Adrenal gland (tissue), 12 donors: ENCODE data around the gene FPR1. TPM values are rescaled to one million over a fixed set of nuclear protein-coding genes. Genes with fewer than 3 reads are reported as not detected.
A peak's percentile ranks its signal among the peaks of the same experiment; 100 is the strongest.

Source experiments
- DNase-seq, 7 donors: peaks; one replicate each; pipeline ENCODE4 v3.0.0-alpha.2; 2019 to 2020
- H3K27ac ChIP-seq, 5 donors: fragments of 200-600 bp; sonication (generic) in 4 of 5; 1 replicate in 3 of 5; 2 replicates in 2 of 5; pipeline versions ENCODE4 v1.5.1 to v1.8.0; 2016 to 2020; ENCODE audit warnings: mild to moderate bottlenecking in 1 of 5
- H3K27me3 ChIP-seq: fragments of 200-600 bp; 2 replicates; pipeline ENCODE4 v1.8.0; 2021
- H3K36me3 ChIP-seq, 2 donors: fragments of 200-600 bp; replicated peaks in 1 of 2; 1 replicate in 1 of 2; 2 replicates in 1 of 2; pipeline versions ENCODE4 v1.5.1 to v1.8.0; 2018 to 2022
- H3K4me1 ChIP-seq, 2 donors: fragments of 200-600 bp; replicated peaks in 1 of 2; 1 replicate in 1 of 2; 2 replicates in 1 of 2; pipeline versions ENCODE4 v1.5.1 to v1.8.0; 2018 to 2021
- H3K4me3 ChIP-seq, 4 donors: fragments of 200-600 bp; sonication (generic) in 3 of 4; one replicate each; pipeline ENCODE4 v1.5.1; 2016 to 2018
- H3K9me3 ChIP-seq, 3 donors: fragments of 200-600 bp; sonication (generic) in 1 of 3; replicated peaks in 1 of 3; 1 replicate in 2 of 3; 2 replicates in 1 of 3; pipeline versions ENCODE4 v1.5.1 to v1.8.0; 2016 to 2021
- CTCF ChIP-seq, 6 experiments: fragments of 450-650 bp in 4 of 6; fragments of 200-600 bp in 2 of 6; sonication (generic) in 1 of 6; IDR thresholded peaks; 1 replicate in 5 of 6; 2 replicates in 1 of 6; pipeline versions ENCODE4 v1.5.1 to v1.8.0; 2016 to 2021; ENCODE audit warnings: antibody characterized with exemption in 6 of 6, mild to moderate bottlenecking in 2 of 6, moderate library complexity in 1 of 6
- POLR2A ChIP-seq, 2 donors: fragments of 450-650 bp; IDR thresholded peaks; one replicate each; pipeline ENCODE4 v1.6.1; 2017; ENCODE audit warnings: antibody characterized with exemption in 2 of 2, mild to moderate bottlenecking in 2 of 2, moderate library complexity in 1 of 2
- WGBS, 4 donors: extraction: QIAGEN DNeasy Blood & Tissue Kit in 2 of 4; methylation state at CpG; one replicate each; pipeline versions ENCODE4 v1.1.5 to v1.1.7; 2013 to 2017; 5-methylcytosine and 5-hydroxymethylcytosine counted together
- intact Hi-C, 2 donors: fragments of 100-400 bp; cut with DNase I; formaldehyde crosslinking; loops; one replicate each; pipeline versions ENCODE4 v1.14.1 to v1.15.0; 2022 to 2023
- polyA plus RNA-seq, 3 donors: library from polyadenylated mRNA; stranded (reverse); fragments of 200-250 nt in 2 of 3; fragments of 350-450 nt in 1 of 3; fragmentation: Illumina TruSeq in 1 of 3; extraction: RNeasy Lipid Tissue Mini Kit (QIAGEN cat#74804) in 1 of 3; gene quantifications; one replicate each; pipeline ENCODE4 v1.2.3, GENCODE V29; 2013 to 2014
- total RNA-seq, 9 donors: library from RNA; depleted of rRNA in 4 of 9; stranded (reverse); fragments of >200 nt in 4 of 9; fragments of 120-200 nt in 1 of 9; fragmentation: NEBNext Ultra II Directional in 1 of 9; extraction: Animal tissue kit (Norgen Biotek cat#: 25700) in 1 of 9; gene quantifications; one replicate each; pipeline versions ENCODE4 v1.1.0 to v1.2.4, GENCODE V29; 2013 to 2023
- donor health status: healthy with polysubstance abuse.
- donor health status: Bipolar disorder and iron deficiency.
- donor health status: DM: yes; HTN: yes; CAD: no.
- donor health status: DM: no; HTN: no; CAD: no.
- donor health status: DM: no; HTN: no; CAD: no.
- donor health status: DM: yes; HTN: yes; CAD: no.

Gene FPR1
- total and polyA plus RNA-seq, 12 donors: 0.83 to 31.1 (median 13.4) TPM

- peak overlapping the region; percentile 79 to 94 (median 86) for H3K27ac ChIP-seq
- H3K9me3 ChIP-seq: no peaks in the 10 kb centered on the region
- no peaks in the 10 kb centered on the region for H3K27me3 ChIP-seq
- peak overlapping the region in 1 of 4 donors; percentile 25 for H3K4me3 ChIP-seq
- TF ChIP-seq CTCF (IDR thresholded peaks at IDR 0.05) (peak in 4 of 6 experiments; percentile 13 to 43 (median 26)), POLR2A (IDR thresholded peaks at IDR 0.05) (peak in 1 of 2 donors; percentile 60)
- 38 to 51% (median 43%) methylated on average over 15 to 20 of the region's 20 CpGs for WGBS, 4 donors
- H3K36me3 ChIP-seq: no peaks in the 10 kb centered on the region
- DNase-seq: peak; percentile 79 to 97 (median 95)
- peaks cover 15 to 19% of the 10 kb centered on the region in 2 donors for H3K4me1 ChIP-seq
- intact Hi-C loops: no loop called here
These were observed 47.5 kb upstream of the FPR1 start for GRCh38 chr19:51799034-51799773.

GRCh38 chr19:51798062-51798461, 46.4 kb upstream of the FPR1 start:
- intact Hi-C loops: no loop called here
- H3K27ac ChIP-seq: peak overlapping the region; percentile 48 to 94 (median 80)
- WGBS, 4 donors: 55 to 67% (median 63%) methylated on average over 3 of the region's 3 CpGs

GRCh38 chr19:51797480-51797879, 45.8 kb upstream of the FPR1 start:
- Histone ChIP-seq H3K36me3 (no peaks in the 10 kb centered on the region), H3K27me3 (no peaks in the 10 kb centered on the region), H3K4me1 (peaks cover 15 to 19% of the 10 kb centered on the region in 2 donors), H3K27ac (peak overlapping the region in 2 of 5 donors; percentile 77 to 86), H3K4me3 (peak overlapping the region in 1 of 4 donors; percentile 6), H3K9me3 (no peaks in the 10 kb centered on the region)
- DNase-seq: no peak
- intact Hi-C loops: no loop called here
- TF ChIP-seq CTCF (IDR thresholded peaks at IDR 0.05): no peak
- no peak for TF ChIP-seq POLR2A (IDR thresholded peaks at IDR 0.05)
- 46 to 71% (median 63%) methylated on average over 5 of the region's 5 CpGs for WGBS, 4 donors

More at GRCh38 chr19:51798062-51798461, 46.4 kb upstream of the FPR1 start:
- no peak for DNase-seq
- Histone ChIP-seq H3K36me3 (no peaks in the 10 kb centered on the region), H3K4me1 (peaks cover 15 to 19% of the 10 kb centered on the region in 2 donors), H3K9me3 (no peaks in the 10 kb centered on the region), H3K4me3 (peak overlapping the region in 1 of 4 donors; percentile 26), H3K27me3 (no peaks in the 10 kb centered on the region)
- TF ChIP-seq POLR2A (IDR thresholded peaks at IDR 0.05) (no peak), CTCF (IDR thresholded peaks at IDR 0.05) (no peak)

- H3K36me3 ChIP-seq: no peaks in the 10 kb centered on the region
- H3K27ac ChIP-seq: peak overlapping the region in 4 of 5 donors; percentile 21 to 86 (median 50)
- no peaks in the 10 kb centered on the region for H3K27me3 ChIP-seq
- DNase-seq: peak in 2 of 7 donors; percentile 58 to 60
- WGBS, 4 donors: 57 to 78% (median 73%) methylated on average over 8 of the region's 8 CpGs
- peaks cover 15 to 19% of the 10 kb centered on the region in 2 donors for H3K4me1 ChIP-seq
- peak overlapping the region in 1 of 4 donors; percentile 6 for H3K4me3 ChIP-seq
- intact Hi-C loops: no loop called here
- no peaks in the 10 kb centered on the region for H3K9me3 ChIP-seq
- TF ChIP-seq CTCF (IDR thresholded peaks at IDR 0.05) (no peak), POLR2A (IDR thresholded peaks at IDR 0.05) (peak; percentile 16 to 19)
These were observed 44.6 kb upstream of the FPR1 start for GRCh38 chr19:51796195-51796679.
